SU-DHL-6 (cell line): ENCODE data around the gene BRS3.

Experiments
- EZH2phosphoT487 ChIP-seq: fragments of 200-600 bp; sonication (generic), shearing (Covaris generic); conservative IDR thresholded peaks from 2 replicates; pipeline ENCODE4 v1.6.1; 2018; ENCODE audit warnings: mild to moderate bottlenecking, antibody characterized with exemption, low read length, moderate library complexity, mixed read lengths
- TF ChIP-seq, protein P1 (sequence below): fragments of 200-600 bp; sonication (generic); IDR thresholded peaks from one replicate; pipeline ENCODE4 v1.5.1; 2017; ENCODE audit warnings: antibody characterized with exemption, mild to moderate bottlenecking, low read length, moderate library complexity; ENCODE audit not compliant: insufficient read depth, poor library complexity, severe bottlenecking

DNA sequence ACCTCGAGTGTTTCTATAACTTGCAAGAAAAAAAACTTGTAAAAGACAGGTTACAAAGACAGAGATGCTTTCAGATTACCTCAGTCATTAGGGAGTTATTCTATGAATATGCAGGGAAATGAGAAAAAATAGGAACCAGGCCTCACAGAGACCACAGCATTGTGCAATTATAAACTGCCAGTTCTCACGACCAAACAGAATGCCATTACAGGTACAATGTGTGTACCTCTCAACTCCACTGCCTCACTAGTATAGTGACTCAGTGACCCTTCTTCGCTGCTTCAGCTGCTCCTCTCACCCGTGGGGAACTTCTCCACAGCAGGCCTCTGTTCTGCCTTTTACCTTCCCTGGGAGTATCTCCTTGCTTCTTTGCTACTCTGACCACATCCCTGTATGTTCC, 7.3 kb downstream of the BRS3 start:
- TF ChIP-seq, protein P1, sequence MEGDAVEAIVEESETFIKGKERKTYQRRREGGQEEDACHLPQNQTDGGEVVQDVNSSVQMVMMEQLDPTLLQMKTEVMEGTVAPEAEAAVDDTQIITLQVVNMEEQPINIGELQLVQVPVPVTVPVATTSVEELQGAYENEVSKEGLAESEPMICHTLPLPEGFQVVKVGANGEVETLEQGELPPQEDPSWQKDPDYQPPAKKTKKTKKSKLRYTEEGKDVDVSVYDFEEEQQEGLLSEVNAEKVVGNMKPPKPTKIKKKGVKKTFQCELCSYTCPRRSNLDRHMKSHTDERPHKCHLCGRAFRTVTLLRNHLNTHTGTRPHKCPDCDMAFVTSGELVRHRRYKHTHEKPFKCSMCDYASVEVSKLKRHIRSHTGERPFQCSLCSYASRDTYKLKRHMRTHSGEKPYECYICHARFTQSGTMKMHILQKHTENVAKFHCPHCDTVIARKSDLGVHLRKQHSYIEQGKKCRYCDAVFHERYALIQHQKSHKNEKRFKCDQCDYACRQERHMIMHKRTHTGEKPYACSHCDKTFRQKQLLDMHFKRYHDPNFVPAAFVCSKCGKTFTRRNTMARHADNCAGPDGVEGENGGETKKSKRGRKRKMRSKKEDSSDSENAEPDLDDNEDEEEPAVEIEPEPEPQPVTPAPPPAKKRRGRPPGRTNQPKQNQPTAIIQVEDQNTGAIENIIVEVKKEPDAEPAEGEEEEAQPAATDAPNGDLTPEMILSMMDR: no peak
- TF ChIP-seq EZH2phosphoT487: no peak
